ENCODE results near the gene HRH4.
A peak's percentile ranks its signal among the peaks of the same experiment; 100 is the strongest.

Gene HRH4

GRCh38 chr18:24470022-24470618 is 9.7 kb downstream of the HRH4 start:
- DNase-seq, result no peak

GRCh38 chr18:24470805-24471204 is 10.4 kb downstream of the HRH4 start:
- no peak for DNase-seq

DNA sequence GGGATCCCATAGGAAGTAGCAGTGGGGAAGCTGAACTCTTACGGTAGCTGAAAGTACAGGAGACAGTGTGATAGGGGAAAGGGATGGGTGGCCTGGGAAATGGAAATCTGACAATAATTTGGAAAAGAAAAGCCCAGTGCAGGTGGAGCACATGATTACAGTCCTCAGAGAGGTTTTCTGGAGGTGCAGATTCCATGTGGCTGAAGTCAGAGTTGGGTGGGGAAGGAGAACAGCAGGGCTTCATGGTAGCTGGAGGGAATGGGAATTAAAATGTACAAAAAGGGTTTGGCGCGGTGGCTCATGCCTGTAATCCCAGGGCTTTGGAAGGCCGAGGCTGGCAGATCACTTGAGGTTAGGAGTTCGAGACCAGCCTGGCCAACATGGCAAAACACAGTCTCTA is 12.2 kb downstream of the HRH4 start:
- no peak for DNase-seq

- DNase-seq, result no peak
These were observed 14.0 kb downstream of the HRH4 start for GRCh38 chr18:24474406-24474805.

GRCh38 chr18:24475926-24476589 is 15.6 kb downstream of the HRH4 start:
- DNase-seq, result no peak

GRCh38 chr18:24479371-24479770 is 18.9 kb downstream of the HRH4 start:
- DNase-seq, result no peak

- no peak for DNase-seq
These were observed 22.4 kb downstream of the HRH4 start for GRCh38 chr18:24482821-24483220.

DNA sequence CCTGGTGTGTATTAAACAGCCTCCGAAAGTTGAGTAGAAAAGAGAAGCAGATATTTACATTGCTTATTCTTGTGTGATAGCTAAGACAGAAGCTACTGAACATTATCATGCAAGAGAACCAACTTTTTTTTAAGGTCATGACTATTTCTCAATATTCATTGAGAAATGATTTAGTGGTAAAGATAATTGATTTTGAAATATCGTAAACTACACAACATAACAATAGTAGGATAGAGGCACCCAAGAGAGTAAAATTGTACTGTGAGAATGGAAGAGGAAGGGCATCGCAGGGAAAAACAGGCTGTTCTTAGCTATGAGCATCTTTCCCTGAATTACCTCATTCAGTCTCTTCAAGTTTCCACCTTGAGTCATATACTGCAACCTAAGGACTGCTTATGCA is 25.2 kb downstream of the HRH4 start:
- no peak for DNase-seq

- no peak for DNase-seq
These were observed 26.2 kb downstream of the HRH4 start for GRCh38 chr18:24486684-24487083.

DNA sequence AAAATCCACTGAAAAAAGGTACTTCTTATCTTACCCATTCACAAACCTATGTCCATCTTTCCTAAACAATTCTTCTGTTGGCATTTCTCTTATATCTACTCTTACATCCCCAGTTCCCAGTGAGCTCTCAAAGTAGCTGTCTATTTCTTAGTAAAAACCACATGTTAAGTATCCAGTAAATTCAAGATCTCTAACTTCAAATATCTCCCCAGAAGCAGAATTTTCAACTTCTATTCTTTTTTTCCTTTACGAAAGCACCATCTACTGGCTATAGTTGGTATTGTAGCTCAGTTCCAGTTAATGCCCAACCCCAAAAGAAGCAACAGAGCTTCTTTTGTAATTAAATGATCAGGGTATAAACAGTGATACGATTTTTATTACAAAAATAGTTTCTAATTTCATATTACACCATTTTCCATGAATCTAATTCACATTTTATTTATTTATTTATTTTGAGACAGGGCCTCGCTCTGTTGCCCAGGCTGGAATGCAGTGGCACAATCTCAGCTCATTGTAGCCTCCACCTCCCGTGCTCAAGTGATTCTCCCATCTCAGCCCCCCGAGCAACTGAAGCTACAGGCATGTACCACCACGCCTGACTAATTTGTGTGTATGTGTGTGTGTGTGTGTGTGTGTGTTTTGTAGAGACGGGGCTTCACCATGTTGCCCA is 28.5 kb downstream of the HRH4 start:
- DNase-seq, result peak; percentile 40

GRCh38 chr18:24490539-24490938 is 30.1 kb downstream of the HRH4 start:
- DNase-seq, result no peak

DNA sequence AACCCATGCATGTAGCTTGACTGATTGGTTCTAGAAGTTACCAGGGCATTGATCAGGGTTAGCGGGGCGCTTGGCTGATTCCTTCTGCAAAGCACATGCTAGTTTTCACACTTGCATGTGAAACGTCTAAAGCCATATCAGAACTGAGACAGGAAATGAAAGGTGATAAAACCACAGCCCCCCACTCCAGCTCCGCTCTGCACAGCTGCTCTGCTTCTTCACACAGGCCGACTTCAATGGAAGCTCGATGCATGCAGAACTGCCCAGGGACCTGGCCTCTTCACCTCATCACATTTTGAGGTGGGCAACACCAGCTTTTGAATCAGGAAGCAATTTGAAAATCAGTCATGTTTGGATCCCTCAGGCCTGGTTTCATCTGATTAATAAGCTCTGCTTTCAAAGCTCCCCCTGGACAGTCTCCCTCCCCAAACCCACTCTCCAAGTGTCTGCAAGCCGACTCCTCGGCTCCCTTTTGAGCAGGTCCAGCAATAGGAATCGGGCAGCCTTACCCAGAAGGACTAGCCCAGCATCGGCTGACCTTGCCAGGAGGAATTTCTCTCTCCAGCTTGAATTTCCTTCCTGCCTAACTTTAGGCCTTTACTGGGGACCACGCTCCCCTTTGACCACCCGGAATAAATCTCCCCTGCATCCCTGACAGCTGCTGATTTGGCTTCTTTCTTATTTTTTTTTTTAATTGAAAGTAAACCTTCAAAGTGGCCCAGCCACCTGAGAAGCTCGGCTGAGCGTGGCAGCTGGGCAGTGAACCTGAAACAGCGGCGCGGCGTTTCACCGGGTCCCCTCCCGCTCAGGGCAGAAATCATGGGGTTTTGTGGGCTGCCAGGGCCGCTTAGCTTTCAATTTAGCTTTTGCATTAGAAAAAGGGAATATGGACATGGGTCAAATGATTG is 31.7 kb downstream of the HRH4 start:
- no peak for DNase-seq

DNA sequence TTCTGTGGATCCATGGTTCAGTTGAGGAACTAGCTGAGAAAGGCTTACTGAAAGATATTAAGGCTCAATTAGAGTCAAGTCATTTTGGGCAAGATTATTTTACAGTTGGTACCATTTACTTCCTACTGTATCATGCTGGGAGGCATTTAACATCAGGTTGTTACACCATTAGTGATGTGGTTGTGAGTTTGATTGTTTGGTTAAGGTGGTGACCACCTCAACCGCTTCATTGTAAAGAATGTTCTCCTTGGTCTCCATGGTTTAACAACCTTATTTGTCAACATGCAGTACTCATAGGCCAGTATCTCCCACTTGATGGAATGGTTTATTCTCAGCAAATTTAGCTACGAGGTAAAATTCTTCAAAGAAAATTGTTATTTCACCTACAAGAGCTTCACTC is 34.1 kb downstream of the HRH4 start:
- no peak for DNase-seq

DNA sequence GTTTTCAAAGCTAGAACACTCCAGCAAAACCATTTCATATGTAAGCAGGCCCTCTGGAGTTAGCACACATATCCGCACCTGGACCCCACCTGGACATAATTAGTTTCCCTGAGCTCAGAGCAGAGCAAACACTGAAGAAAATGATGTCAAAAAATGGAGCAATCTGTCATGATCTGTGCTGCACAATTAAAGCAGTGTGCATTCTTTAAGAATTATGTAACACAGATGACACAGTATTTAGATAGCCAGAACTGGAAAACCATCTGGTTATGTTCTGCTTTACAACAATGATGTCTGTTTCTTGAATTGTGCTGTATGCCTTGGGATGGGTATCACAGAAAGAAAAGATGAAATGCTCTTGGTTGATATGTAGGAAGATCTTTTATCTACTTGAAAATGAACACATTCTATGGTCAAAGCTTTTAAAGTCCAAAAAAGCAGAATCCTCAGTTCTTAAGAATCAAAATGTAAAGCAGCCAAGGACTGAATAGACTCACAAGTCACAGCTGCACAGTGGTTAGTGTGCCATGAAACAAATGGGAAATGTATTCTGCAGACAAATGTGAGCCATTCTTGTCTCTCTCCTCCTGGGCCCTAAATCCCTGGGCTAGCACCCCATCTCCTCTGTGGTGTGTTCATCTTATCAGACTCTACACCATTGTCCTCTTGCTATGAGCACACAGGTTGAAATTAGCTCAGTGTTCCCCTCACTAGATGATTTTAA is 36.8 kb downstream of the HRH4 start:
- no peak for DNase-seq

DNA sequence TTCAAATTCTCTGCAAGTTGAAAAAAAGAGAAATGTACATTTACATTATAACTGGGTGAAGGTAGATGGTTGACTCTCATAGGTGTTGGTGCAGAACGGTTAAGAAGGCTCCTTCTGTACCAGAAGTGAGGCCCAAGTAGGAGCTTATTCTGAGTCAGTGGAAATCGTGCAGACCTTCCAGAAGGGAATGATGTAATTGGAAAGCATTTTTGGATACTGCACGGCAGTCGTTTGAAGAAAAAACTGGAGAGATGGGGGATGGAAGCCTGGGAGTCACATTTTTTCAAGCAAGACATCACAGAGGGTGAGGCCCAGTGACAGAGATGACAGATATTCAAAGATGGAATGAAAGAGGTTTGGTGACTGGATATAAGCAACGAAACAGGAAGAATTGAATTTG is 39.4 kb downstream of the HRH4 start:
- DNase-seq, result no peak

GRCh38 chr18:24500217-24500616 is 39.8 kb downstream of the HRH4 start:
- DNase-seq, result no peak

DNA sequence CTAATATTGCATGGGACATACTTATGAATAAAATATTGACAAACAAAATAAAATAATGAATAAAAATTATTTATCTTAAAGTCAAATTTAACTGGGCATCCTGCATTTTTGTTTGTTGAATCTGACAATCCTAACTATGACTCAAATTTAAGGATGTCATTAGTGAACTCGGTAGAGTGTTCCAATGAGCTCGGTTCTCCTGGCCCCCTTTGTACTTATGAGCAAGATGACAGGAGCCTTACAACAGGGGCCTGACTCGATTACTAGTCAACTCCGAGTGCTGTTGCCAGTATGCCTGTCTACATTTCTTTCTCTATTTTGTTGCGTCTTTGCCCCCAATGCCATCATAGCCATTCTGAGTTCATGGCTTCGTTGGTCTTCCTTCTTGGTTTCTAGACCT is 40.3 kb downstream of the HRH4 start:
- no peak for DNase-seq

- DNase-seq, result no peak
These were observed 42.5 kb downstream of the HRH4 start for GRCh38 chr18:24502667-24503523.

- DNase-seq, result no peak
These were observed 44.0 kb downstream of the HRH4 start for GRCh38 chr18:24504401-24504800.

DNA sequence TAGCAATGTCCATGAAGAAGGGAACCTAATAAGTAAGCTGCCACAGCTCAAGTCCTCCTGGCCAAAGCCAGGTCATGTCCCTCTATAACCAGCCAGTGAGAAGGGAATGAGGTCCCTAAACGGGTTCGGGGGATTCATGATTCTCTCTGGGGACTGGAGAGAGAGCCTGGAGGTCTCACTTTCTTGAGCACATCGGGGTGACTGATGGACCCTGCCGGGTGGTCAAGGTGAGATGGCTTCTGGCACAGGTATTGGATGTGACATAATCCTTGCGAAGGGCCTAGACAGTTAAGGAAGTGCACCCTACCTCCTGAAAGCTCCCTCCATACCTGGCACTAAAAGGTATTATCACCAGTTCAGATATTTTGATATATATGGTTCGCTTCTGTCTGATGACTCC is 45.7 kb downstream of the HRH4 start:
- no peak for DNase-seq

DNA sequence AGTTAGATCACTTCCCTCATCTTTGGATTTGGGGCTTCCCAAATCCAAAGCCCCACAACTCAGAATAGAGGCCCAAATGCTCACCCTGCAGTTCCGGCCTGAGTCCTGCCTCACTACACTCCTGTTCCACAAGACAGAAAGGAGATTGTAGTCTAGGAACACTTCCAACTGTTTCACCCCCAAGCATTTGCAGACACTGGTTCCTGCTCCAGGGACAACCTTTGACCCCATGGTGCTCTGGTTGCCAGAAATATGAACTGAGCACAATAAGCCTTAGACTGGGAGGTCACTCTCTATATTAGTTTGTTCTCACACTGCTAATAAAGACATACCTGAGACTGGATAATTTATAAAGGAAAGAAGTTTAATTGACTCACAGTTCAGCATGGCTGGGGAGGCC is 49.0 kb downstream of the HRH4 start:
- no peak for DNase-seq

- DNase-seq, result no peak
These were observed 54.0 kb downstream of the HRH4 start for GRCh38 chr18:24514439-24514838.

Data from SIG-M5 (cell line).